Hematopoietic multipotent progenitor cell treated with erythropoietin and hydrocortisone succinate and interleukin-3 and kit ligand, for 4 days (in vitro differentiated cells): ENCODE results near the gene SH3GL2.

ENCODE experiments used
- DNase-seq: peaks from one replicate; pipeline ENCODE4 v3.0.0-alpha.2; 2015

The SH3GL2 gene

DNA sequence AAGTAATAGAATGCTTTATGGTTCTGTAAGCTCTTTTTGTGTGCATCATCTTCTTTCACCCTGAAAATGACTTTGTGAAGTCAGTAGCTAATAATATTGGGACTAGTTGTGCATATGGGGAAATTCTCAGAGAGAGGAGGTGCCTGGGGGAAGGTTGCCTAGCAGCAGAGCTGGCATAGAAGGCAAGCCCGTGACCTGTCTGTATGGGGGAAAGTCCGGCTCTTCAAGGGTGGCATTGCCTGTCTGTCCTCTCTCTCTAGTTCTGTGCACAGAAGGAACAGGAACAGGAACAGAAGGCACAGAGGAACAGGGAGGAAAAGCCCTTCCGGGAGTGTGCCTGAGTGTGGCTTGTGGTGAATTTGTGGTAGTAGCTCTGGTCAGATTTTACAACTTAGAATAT lies 33.1 kb downstream of the SH3GL2 start:
- no peak for DNase-seq

DNA sequence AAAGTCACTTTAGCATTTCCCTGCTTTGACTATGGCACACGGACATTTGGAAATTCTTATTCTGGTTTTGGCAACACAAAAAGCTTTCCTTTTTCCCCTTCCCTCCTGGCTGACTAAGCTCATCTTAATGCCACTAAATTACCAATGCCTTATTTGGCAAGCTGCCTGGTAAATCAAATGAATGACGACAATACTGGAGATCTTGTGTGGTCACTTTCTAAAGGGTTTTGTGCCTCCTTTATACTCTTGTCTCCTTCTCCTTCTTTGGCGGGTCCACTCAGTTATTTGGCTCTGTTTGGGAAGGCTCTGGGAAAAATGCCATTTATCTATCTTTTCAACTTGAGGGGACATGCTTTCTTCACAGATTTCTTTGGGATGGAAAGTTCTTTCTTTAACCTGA lies 34.9 kb downstream of the SH3GL2 start:
- no peak for DNase-seq

DNA sequence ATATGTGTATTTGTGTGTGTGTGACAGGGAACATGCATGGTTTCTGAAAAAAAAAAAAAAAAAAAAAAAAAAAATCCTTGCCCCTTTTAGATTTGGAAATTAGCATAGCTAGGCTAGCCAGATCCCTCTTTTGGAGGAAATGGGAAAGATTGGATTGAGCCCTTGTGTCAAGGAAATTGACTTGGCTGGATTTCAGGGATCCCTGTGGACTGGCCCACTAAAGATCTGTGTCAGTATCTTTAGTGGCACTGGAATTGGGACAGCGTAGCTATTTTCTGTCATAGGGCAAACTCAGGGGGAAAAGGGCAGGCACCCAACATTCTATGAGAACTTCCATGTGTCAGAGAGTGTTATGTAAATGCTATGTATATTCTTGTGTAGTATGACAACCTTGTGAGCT lies 35.4 kb downstream of the SH3GL2 start:
- DNase-seq, result no peak

DNA sequence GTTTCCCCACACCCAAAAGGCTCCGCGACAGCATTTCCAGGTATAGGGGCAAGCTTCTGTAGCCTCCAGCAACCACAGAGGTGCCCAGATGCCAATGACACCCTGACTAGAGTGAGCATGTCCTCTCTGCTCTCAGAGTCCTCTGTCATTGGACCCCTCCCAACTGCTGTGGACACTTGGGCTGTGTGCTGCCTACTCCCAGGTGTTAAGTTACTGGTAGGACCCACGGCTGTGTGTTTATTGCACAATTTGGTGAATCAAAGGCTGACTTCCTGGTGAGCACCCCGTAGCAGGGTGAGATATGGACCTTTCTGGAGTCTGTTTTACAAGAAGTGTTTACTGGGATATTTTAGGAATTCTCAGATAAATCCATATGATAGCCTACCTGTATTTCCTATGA lies 36.0 kb downstream of the SH3GL2 start:
- no peak for DNase-seq

DNA sequence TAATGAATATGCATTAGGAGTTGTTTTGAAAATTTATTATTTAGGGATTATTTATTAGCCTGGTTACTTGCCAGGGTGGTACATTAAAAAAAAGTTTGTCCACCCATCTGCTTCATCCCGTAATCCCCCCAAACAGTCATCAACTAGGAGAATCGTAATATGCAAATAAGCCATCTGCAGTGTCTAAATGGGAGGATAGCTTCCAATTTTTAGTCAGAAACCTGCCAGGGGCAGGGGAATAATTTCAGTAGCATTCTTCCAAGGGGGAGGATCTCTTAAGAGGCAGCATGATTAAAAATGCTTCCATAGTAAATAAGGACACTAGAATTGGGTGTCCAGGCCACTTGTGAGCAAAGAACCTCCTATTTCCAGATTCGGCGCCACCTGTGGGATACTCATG lies 43.3 kb downstream of the SH3GL2 start:
- no peak for DNase-seq

GRCh38 chr9:17622749-17623148 lies 43.9 kb downstream of the SH3GL2 start:
- DNase-seq, result no peak

GRCh38 chr9:17623965-17624364 lies 45.1 kb downstream of the SH3GL2 start:
- no peak for DNase-seq

DNA sequence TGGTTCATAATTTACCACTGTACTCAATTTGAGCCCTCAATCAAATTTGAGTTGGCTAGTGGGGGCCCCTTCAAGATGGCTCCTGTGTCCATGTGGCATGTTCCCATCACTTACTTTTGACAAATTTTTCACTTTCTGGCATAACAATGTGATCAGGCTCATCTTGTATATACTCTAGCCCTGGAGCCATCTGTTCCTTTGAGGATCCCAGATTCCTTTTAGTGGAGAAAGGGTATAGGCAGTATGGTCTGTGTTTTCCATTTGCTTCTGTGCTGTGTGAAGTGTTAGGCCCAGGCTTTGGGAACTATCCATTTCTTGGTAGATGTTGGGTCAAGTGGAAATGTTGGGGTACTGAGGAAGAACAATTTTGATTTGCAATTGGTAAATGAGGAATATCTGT lies 45.7 kb downstream of the SH3GL2 start:
- DNase-seq, result no peak

GRCh38 chr9:17625644-17626388 lies 47.0 kb downstream of the SH3GL2 start:
- DNase-seq, result no peak

GRCh38 chr9:17627641-17628040 lies 48.8 kb downstream of the SH3GL2 start:
- no peak for DNase-seq

DNA sequence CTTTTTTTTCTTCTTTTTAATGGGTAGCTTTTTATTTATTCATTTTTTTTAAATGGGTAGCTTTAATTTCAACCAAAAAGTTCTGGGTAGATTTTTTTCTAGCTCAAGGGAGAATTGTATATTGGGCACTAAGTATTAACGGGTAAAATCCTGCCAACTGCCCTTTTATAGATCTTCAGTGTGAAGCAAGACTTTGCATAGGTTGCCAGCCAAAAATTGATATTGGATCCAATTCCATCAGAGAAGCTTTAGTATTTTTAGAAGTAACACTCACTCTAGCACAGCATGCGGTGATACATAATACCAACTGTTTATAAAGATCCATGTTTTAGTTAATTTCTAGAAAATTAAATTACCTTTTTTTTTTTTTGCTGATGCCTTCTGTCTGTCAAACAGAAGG lies 49.8 kb downstream of the SH3GL2 start:
- no peak for DNase-seq

- DNase-seq, result no peak
Observed at GRCh38 chr9:17630531-17630949, 51.7 kb downstream of the SH3GL2 start.

GRCh38 chr9:17631396-17631795 lies 52.5 kb downstream of the SH3GL2 start:
- DNase-seq, result no peak

- DNase-seq, result no peak
Observed at GRCh38 chr9:17632994-17633393, 54.1 kb downstream of the SH3GL2 start.

DNA sequence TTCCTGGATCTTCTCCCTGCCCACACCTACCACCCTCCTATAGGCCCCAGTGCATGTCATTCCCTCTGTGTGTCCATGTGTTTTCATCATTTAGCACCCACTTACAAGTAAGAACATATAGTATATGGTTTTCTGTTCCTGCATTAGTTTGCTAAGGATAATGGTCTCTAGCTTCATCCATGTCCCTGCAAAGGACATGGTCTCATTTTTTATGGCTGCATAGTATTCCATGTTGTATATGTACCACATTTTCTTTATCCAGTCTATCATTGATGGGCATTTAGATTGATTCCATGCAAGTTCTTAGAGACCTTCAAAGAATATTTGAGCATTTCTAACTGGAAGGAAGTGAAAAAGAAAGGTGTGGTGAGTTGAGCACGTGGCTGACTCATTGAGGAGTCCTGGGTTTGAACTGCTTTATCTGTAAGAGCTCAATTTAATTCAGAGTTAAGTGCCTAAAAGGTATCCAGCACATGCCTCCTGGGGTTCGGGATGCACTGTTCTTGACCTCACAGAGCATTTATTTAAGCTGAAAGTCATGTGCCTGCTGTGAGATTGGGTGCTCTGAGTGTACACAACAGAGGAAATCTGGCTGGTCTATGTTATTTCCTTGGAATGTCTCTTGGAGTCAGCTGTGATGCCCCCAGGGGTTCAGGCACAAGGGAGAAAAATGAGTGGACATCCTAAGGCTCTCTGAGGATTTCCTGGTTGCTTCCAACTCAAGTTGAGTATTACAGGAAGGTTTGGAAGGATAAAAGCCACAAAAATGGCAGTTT lies 56.4 kb downstream of the SH3GL2 start:
- no peak for DNase-seq

- DNase-seq, result no peak
Observed at GRCh38 chr9:17636349-17636748, 57.5 kb downstream of the SH3GL2 start.

GRCh38 chr9:17636821-17637220 lies 58.0 kb downstream of the SH3GL2 start:
- no peak for DNase-seq

DNA sequence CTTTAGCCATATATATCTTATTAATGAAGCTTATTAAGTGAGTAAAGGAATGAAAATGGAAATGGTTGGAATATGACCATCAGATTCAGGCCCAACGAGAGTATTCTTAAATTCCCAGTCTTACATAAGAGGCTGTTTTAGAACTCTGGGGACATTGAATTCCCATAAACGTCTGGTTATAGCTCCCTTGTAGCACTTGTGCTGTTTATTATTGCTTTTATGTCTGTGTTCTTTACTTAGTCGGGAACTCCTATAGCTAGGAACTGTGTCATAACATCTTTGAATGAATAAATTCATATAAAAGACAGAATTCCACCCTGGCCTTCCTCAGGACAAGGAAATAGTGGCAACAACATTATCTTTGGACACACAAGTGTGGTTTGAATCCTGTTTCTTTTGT lies 58.4 kb downstream of the SH3GL2 start:
- DNase-seq, result no peak

DNA sequence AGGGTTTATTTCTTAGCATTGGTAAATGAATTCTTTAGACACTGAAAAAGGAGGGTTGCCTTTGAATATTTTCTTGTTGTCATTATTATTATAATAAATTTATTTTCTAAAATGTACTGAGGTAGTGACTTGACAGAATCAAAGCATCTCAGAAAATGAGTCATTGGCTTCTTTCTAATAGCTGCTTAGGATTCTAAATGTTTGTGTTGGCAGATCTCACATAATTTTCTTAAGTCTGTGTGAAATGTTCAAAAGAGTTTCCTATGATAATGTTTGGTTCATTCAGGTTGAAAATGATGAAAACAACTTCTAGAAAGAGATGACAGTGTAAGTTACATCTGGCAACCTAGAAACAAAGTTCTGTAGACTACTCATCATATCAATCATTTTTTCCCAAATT lies 69.7 kb downstream of the SH3GL2 start:
- no peak for DNase-seq

- DNase-seq, result no peak
Observed at GRCh38 chr9:17651725-17652124, 72.9 kb downstream of the SH3GL2 start.

- no peak for DNase-seq
Observed at GRCh38 chr9:17653947-17654465, 75.1 kb downstream of the SH3GL2 start.

DNA sequence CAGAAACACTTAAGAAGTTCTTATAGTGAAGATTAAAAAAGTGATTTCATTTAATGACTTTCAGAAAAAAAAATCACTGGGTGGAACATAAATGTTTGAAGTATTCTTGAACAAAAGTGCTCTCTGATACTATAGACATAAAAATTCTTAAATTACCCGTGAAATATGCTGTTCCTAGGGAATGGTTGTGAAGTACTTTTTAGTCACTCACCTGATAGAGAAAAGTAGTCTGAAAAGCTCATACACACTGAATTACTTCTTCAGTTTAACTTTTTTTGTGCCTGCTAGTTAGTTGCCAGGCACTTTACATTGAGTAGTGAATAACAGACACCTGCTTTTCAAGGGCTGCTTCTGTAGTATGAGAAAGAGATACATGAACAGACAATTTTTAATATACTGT lies 78.0 kb downstream of the SH3GL2 start:
- DNase-seq, result no peak

- DNase-seq, result no peak
Observed at GRCh38 chr9:17658237-17658636, 79.4 kb downstream of the SH3GL2 start.

- no peak for DNase-seq
Observed at GRCh38 chr9:17660158-17660557, 81.3 kb downstream of the SH3GL2 start.
